Measurements from ENCODE around the gene IDH3A. TPM values are rescaled to one million over a fixed set of nuclear protein-coding genes. Genes with fewer than 3 reads are reported as not detected.

Gene IDH3A
- 100 to 1,000 TPM; 102 to 175 (median 118) TPM for total RNA-seq

DNA sequence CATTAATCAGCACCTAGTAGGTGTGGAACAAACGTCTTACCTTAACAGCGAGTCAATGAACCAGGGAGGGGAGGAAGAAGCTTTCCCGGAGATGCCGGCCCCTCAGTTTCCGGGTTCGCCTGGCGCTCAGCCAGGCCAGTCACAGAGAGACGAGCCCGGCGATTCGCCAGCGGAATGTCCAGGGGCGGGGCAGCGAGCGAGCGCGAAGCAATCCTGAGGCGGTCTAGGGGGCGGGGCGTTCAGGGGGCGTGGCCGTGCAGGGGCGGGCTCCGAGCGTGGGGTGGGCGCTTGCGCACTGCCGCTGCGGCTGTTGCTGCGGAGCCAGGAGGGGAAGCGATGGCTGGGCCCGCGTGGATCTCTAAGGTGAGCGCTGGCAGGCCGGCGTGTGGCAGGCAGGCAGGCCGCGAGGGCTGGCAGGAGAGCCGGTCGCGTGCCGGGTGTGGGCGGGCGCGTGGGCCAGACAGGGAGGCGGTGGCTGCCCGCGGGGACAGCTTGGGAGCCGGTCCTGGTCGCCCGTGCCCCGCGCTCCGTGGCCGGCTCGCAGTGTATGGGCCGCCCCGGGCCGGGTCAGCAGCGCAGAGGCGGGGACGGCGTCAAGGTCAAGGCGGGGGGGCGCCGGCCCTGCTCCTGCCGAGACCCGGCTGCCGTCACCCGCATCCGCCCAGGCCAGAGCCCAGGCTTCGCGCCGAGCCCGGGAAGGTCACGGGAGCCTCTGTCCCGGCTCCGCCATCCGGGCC, at the start of gene IDH3A:
Gene IDH3A, plus strand, starts transcription at position 295 of the 737 bp plus-strand sequence. Its CDS starts 42 bp downstream, at position 337.
- Histone ChIP-seq H3K36me3 (no peaks in the 10 kb centered on the region), H3K27me3 (no peaks in the 10 kb centered on the region), H3K4me3 (peak within 1 kb of the TSS; percentile 90 to 98 (median 93)), H3K9me3 (no peaks in the 10 kb centered on the region), H3K4me1 (peaks cover 0 to 22% (median 2%) of the 10 kb centered on the region in 4 donors), H3K27ac (peak within 1 kb of the TSS; percentile 84 to 92 (median 92))
- peak; percentile 99 to 100 (median 100) for DNase-seq
- peak; percentile 63 to 88 for TF ChIP-seq POLR2A (IDR thresholded peaks at IDR 0.05)
- TF ChIP-seq, protein P1, sequence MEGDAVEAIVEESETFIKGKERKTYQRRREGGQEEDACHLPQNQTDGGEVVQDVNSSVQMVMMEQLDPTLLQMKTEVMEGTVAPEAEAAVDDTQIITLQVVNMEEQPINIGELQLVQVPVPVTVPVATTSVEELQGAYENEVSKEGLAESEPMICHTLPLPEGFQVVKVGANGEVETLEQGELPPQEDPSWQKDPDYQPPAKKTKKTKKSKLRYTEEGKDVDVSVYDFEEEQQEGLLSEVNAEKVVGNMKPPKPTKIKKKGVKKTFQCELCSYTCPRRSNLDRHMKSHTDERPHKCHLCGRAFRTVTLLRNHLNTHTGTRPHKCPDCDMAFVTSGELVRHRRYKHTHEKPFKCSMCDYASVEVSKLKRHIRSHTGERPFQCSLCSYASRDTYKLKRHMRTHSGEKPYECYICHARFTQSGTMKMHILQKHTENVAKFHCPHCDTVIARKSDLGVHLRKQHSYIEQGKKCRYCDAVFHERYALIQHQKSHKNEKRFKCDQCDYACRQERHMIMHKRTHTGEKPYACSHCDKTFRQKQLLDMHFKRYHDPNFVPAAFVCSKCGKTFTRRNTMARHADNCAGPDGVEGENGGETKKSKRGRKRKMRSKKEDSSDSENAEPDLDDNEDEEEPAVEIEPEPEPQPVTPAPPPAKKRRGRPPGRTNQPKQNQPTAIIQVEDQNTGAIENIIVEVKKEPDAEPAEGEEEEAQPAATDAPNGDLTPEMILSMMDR (IDR thresholded peaks at IDR 0.05) = peak in 1 of 6 experiments; percentile 3

DNA sequence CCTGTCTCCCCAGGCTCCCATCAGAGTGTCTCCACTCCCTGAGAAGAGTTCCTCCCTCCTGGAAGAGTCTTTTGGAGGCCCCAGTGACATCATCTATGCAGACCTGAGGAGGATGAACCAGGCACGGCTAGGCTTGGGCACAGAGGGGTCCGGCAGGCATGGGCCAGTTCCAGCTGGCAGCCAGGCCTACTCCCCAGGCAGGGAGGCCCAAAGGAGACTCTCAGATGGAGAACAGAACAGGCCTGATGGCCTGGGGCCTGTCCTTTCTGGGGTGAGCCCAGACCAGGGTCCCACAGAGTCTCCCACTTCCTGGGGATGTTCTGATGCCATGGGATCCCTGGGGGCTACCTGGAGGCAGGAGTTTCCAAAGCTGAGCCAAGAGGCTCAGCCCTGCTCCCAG, 48.3 kb upstream of the IDH3A start:
- Histone ChIP-seq H3K4me3 (no peak overlapping the region), H3K27ac (no peak overlapping the region), H3K9me3 (no peaks in the 10 kb centered on the region), H3K27me3 (no peaks in the 10 kb centered on the region), H3K36me3 (no peaks in the 10 kb centered on the region), H3K4me1 (peaks cover 0 to 18% (median 8%) of the 10 kb centered on the region in 4 donors)
- DNase-seq = peak in 1 of 3 donors; percentile 39
- TF ChIP-seq, protein P1 (IDR thresholded peaks at IDR 0.05) = no peak
- no peak for TF ChIP-seq POLR2A (IDR thresholded peaks at IDR 0.05)

DNA sequence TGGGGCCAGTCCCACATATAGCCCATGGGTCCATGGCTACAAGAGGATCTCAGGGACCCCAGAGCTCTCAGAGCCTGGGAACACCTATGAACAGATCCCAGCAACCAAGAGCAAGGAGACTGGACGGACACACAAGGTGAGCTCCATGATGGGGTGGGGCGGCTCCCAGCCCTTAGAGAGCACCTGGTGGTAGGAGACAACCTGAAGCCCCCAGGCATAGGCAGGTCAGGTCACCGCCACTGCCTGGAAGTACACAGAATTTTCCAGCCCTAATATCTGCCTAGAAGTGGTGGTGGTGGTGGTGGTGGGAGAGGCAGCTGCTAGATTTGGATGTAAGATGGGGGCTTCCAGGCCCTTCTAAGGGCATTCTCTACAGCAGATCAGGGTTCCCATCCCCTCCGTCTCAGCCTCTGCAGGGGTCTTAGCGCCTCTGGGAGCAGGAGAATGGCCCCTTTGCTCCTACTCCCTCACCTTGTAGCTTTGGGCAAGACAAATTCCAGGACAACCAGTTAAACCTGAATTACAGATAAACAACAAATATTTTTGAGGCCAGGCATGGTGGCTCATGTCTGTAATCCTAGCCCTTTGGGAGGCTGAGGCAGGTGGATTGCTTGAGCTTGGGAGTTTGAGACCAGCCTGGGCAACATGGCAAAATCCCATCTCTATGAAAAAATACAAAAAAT, 47.6 kb upstream of the IDH3A start:
- Histone ChIP-seq H3K4me3 (no peak overlapping the region), H3K9me3 (no peaks in the 10 kb centered on the region), H3K36me3 (no peaks in the 10 kb centered on the region), H3K27ac (no peak overlapping the region), H3K27me3 (no peaks in the 10 kb centered on the region), H3K4me1 (peaks cover 0 to 18% (median 8%) of the 10 kb centered on the region in 4 donors)
- DNase-seq = peak in 2 of 3 donors; percentile 29 to 31
- TF ChIP-seq POLR2A (IDR thresholded peaks at IDR 0.05) = no peak
- TF ChIP-seq, protein P1 (IDR thresholded peaks at IDR 0.05) = no peak

DNA sequence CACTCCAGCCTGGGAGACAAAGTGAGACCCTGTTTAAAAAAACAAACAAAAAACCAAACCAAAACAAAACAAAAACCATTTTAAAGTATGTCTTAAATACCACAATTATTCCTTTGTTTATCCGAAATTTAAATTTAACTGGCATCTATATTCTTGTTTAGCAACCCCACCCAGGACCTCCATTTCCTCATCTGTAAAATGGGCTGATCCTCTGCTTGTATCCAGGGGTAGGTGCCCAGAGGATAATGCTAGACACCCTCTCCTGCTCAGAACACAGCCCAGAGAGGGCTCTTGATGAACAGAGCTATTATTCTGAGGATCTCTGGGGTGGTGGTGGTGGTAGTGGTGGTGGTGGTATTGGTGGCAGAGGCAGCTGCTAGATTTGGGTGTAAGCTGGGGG, 47.0 kb upstream of the IDH3A start:
- H3K4me1 ChIP-seq = peaks cover 0 to 18% (median 8%) of the 10 kb centered on the region in 4 donors
- peak overlapping the region in 1 of 4 donors; percentile 80 for H3K27ac ChIP-seq
- no peaks in the 10 kb centered on the region for H3K9me3 ChIP-seq
- H3K27me3 ChIP-seq = no peaks in the 10 kb centered on the region
- no peak for TF ChIP-seq POLR2A (IDR thresholded peaks at IDR 0.05)
- TF ChIP-seq, protein P1 (IDR thresholded peaks at IDR 0.05) = no peak
- no peak for DNase-seq
- H3K36me3 ChIP-seq = no peaks in the 10 kb centered on the region
- no peak overlapping the region for H3K4me3 ChIP-seq

DNA sequence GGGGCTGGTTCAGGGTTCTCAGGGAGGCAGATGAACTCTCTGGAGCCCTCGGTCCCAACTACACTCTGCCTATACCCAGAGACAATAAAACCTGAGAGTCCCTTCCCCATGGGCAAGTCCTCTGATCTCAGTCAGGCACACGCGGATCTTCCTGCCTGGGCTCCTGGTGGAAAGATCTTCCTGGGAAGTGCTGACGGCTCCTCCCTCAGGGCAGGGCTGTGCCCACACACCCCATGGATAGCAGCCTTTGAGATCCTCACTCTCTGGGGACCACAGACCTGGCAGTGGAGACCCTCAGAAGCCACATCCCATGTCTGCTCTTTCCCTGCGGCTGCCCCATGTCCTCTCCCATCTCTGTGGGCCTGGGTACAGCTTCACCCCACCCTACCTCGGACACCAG, 46.4 kb upstream of the IDH3A start:
- no peak overlapping the region for H3K4me3 ChIP-seq
- TF ChIP-seq, protein P1 (IDR thresholded peaks at IDR 0.05) = no peak
- TF ChIP-seq POLR2A (IDR thresholded peaks at IDR 0.05) = no peak
- no peaks in the 10 kb centered on the region for H3K36me3 ChIP-seq
- H3K27me3 ChIP-seq = no peaks in the 10 kb centered on the region
- H3K9me3 ChIP-seq = no peaks in the 10 kb centered on the region
- peaks cover 0 to 18% (median 8%) of the 10 kb centered on the region in 4 donors for H3K4me1 ChIP-seq
- DNase-seq = no peak
- peak overlapping the region in 3 of 4 donors; percentile 68 to 80 (median 70) for H3K27ac ChIP-seq
